HT1080 (cell line): ENCODE results near the gene C16orf95. TPM values are rescaled to one million over a fixed set of nuclear protein-coding genes. Genes with fewer than 3 reads are reported as not detected.
"Not testable (repeated sequence)": the region's sequence is repeated elsewhere in the genome, so short reads cannot be mapped to it uniquely, and the experiment has no call there.

ENCODE experiments used
- DNase-seq: peaks from one replicate; pipeline ENCODE4 v3.0.0-alpha.2; 2015; ENCODE audit warnings: low read depth
- total RNA-seq: library from RNA; depleted of rRNA; stranded (reverse); fragments of >200 nt; shearing (Covaris generic); gene quantifications from 2 replicates; pipeline ENCODE4 v1.2.3, GENCODE V29; 2014

C16orf95 gene
- total RNA-seq, 1 experiment from 2014 or later = 9.1 TPM

DNA sequence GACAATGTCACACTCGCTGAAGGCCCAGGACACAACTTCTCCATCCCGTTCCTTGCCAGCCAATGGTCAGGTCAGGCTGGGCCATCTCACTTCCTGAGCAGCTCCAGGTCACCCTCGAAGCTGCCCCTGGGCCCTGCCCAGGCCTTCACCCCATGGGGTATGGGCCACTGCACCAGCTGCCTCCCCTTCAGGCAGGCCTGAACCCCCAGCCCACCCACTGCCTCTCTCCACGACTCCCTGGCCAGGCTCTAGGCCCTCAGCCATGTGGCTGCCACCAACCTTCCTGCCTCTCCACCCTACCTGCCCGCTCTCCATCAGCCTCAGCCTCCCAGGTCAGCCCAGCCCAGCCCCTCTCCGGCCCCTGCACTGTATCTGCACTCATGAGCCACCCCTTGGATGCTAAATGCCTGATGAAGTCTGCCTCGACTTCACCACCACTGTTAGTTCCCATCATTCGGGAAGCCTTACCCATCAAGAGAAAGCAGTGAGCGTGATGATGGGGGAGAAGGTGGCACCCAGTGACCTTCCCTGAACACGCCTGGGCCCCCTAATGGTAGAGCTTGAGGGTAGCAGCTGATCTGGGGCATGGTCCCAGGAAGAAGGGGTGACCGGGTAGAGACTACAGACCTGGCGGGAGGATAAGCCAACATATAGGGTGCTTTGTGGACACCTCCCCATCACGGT, 30.9 kb upstream of the C16orf95 start:
- no peak for DNase-seq

DNA sequence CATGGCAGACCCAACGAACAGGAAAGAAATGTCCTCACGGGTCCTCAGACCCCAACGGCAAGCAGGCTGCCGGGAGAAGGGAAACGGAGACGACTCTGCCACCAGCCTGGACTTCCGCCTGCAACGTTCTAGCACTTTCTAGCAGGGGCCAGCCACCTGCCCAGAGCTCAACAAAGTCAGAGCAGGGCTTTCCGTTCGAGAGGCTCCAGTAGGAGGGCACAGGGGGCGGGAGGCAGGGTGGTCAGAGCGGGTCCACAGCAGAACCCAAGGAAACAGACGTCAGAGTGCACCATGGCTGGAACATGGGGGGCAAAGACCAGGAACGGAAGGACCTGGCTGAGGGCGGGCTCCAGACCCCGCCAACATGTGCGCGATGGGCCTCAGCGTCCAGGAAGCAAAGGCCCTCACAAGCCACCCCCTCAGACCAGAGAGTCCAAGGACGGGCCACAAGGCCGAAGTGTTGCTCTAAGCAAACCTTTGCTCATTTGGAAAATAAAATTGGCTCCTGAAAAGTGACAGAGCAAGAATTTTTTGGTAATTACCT, 29.4 kb upstream of the C16orf95 start:
- no peak for DNase-seq

DNA sequence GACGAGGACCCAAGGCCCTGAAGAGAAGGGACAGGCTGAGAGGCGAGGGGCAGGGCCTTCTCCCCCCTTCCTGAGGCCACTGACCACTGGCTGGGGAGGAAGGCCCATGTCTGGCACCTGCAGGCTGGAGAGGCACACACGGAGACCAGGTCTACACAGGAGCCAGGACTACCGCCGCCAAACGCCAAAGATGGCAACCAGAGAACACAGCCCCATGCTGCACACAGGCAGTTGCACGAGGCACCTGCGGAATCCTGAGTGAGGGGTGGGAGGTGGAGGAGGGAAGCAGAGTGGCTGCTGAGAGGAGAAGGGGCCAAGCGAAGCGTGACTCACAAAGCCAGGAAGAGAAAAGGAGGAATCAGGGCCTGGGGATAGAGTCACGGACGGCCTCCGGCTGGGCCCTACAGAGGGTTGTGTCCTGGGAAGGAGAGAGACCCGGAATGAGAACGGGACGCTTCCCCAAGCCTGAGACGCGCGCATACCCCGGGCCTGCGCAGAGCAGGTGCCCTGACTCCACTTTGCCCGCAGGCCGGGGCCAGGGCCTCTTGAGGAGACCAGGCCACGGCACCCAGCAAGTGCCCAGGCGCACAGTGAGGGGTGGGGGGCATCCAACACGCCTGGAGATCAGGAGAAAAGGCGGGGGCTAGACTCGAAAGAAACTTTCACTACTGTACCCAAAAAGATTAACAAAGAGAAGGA, 28.7 kb upstream of the C16orf95 start:
- no peak for DNase-seq

DNA sequence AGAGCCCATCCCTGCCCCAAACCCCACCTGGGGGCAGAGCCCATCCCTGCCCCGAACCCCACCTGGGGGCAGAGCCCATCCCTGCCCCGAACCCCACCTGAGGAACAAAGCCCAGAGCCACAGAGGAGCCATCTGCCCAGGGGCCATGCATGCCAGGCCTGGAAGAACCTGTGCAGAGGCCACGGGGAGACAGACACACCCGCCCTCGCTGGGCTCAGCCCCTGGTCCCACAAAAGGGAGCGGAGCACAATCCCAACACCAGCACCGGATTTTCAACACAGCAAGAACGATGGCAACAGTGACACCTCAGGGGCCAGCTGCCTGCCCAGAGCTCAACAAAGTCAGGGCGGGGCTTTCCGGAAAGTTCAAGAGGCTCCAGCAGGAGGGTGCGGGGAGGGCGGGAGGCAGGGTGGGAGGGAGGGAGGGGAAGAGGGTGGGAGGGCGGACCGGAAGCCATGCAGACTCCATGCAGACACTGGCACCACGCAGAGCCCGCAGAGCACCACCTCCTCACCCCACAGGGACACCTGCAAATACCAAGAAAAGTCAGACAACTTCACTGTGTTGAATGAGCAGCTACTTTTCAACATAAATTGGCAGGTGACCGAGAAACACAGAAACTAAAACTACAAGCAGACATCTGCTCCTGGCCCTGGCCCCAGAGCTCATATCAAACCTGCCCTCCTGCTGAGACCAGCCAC, 27.9 kb upstream of the C16orf95 start:
- DNase-seq = no peak

DNA sequence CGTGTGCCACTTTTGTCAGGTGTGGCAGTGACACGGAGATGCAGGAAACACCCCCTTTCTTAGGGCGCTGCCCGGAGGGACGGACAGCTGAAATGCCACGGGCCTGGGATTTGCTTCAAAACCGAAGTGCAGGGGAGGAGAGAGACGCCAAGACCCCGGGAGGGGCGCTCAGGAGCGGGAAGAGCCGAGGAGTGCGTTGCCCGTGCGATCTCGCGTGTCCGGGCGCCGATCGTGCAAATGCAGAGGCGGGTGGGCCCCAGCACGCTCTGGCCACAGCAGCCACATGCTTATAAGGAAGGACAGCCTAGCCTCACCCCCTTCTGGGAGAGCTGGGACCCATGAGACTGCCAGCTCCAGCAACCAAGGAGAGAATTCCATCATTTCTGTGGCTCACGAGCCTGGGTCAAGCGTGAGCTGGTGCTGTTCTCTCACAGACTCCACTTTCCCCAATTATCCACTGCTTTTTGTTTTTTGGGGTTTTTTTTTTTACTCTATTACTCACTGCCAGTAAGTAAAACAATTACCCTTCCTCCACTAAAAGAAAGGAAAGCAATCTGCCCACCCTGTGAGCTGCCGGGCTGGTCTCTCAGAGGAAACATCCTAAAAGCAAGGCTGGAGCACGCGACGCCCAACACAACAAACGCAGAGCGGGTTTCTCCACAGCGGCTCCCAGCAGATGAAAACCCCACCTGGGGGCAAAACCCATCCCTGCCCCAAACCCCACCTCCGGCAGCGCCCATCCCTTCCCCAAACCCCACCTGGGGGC, 27.2 kb upstream of the C16orf95 start:
- DNase-seq = no peak

DNA sequence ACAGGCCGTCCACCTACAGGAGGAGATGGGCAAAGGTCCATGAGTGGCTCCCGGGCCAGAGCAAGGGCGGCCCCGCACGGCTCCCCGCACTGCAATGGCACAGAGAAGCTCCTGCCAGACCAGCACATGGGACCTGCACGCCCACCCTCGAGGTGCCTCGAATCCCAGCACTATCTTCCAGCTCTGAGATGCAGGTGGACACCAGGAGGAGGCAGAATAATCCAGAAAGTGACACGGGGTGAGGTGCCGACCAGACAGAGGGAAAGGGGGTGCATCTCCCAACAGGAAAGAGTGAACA, 26.5 kb upstream of the C16orf95 start:
- no peak for DNase-seq

DNA sequence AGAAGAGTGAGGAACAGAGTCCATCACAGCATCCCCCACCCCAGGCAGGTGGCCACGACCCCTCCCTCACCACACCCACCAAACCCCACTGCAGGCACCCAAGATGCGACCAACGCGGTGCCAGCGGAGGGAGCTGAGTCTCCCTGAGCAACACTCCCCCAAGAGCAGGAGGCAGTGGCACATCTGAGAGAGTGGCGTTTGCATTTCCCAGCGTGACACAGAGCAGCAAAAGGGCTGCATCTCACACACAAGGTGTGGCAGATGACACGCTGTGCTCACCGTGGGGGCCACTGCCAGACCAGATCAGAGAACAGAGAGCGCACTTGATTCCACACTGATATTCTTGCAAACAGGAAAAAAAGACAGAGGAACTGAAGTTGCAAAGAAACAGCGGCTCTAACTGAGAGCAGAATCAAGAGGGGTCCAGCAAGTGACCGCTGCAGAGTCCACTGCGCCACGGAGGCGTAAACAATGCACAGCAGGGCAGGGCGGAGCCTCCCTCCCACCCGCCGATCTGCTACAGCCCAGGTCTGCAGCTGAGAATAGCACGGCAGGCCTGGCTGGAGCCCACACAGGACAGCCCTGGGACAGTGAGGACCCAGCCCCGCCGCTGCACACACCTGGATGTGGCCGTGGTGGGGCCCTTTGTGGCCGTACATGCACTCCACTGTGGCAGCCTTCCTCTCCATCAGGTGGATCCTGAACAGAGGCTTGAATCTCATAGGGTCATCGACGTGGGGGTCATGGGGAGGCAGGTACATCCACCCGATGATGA, 26.0 kb upstream of the C16orf95 start:
- DNase-seq = no peak

DNA sequence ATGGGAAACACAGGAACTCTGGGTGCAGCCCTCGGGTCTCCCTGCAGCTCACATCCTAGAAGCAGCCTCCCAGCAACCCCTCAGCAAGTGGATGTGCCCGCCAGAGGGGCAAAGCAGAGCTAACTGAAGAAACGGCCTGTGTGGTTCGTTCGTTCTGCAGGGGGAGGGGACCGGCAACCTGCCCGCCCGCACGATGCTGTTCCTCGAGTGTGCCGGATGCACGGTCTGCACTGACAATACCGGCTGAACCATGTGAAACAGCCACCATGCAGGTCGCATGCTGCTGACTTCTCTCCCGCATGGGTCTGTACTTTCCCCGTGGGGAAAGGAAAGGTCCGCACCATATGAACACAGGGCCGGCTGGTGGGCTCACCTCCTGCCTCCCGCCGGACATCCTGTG, 25.3 kb upstream of the C16orf95 start:
- DNase-seq = no peak

DNA sequence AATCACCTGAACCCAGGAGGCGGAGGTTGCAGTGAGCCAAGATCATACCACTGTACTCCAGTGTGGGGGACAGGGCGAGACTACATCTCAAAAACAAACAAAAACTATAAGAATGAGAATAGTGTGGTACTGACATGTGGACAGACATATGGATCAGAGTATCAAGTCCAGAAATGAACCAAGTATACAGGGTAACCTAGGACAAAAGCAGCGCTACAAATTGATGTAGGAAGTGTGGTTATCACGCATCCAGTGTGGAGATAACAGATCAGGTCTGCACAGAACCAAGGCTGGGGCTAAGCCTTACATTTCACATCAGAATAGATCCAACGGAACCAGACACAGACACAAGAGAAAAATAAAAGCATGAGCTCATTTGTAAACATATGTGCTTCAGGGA, 23.0 kb upstream of the C16orf95 start:
- DNase-seq = no peak

DNA sequence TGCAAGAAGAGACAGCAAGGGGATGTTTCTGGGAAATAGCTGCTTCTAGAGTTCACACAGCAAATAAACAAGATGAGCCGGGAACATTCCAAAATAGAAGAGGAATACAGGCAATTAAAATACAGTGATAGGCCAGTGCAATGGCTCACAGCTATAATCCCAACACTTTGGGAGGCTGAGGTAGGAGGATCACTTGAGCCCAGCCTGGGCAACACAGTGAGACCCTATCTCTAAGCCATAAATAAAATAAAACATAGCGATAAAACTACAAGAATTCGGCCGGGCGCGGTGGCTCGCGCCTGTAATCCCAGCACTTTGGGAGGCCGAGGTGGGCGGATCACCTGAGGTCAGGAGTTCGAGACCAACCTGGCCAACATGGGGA, 22.5 kb upstream of the C16orf95 start:
- DNase-seq = not testable (repeated sequence)

DNA sequence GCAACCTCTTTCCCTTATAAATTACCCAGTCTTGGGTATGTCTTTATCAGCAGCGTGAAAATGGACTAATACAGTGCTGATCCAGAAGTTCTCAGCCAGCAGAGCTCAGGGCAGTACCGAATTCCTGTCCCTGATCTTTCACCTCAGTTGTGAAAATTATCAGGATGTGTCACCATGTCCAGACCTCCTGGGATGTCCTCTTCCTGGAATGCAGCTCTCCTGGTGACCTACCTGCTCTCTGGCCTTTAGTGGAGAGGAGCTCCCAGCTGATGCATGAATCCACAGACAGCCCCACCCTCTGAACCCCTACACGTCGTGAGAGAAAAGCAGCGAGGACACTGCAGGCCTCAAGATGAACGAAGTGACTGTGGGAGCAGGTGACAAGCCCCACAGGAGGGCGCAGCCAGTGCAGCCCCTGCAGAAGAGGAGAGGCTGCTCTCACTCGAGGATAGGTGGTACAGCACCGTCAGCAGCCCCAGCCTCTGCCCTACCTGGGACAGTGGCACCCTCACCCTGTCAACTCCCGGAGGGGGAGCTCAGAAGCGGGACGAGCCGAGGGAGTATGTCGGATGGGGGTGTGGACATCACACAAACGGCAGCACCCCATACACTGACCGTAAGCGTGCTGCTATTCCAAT, 22.0 kb upstream of the C16orf95 start:
- no peak for DNase-seq

DNA sequence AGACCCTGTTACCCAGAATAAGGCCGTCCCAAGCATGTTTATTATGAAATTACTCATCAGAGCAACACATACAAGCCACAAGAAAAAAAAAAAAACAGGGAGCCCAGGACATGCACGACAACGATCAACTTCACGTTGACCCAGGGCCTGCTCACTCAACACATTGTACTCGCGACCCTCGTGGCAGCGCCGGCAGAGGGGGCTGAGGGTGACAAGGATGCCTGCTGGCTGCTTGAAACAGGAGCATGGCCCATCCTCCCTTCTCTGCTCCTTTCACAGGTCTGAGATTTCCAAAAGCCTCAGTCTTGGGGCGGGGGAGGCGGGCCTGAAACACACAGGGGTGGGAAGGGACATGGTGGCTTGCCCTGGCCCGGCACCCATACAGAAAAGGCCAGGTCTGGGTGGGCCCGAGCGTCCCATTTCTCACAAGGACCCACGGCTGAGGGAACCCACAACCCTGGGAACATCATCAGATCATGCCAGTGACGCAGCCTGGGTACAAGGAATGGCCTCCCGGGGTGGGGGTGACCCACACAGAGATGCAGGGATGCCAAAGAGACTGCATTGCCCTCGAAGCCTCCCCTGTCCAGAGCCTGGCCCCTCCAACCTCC, 21.1 kb upstream of the C16orf95 start:
- no peak for DNase-seq

DNA sequence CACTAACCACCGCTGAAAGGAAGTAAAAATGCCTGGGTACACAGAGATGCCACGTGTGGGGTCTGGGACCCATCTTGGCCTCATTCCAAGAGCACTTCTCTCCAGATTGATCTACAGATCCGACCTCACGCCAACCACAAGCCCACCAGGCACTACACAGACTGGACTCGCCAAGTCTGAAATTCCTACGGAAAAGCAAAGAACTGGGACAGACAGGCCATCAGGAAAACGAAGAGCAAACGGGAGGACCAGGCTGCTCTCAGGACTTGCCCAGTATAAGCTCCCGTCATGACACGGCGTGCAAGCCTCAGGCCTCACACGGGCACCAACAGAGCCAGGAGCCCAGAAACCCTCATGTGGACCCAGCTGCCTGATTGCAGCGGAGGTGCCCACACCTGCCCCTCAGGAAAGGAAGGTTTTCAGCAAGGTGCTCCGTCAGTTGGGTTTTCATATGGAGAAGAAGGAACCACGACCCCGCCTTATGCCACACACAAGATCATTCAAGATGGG, 20.1 kb upstream of the C16orf95 start:
- DNase-seq = no peak

DNA sequence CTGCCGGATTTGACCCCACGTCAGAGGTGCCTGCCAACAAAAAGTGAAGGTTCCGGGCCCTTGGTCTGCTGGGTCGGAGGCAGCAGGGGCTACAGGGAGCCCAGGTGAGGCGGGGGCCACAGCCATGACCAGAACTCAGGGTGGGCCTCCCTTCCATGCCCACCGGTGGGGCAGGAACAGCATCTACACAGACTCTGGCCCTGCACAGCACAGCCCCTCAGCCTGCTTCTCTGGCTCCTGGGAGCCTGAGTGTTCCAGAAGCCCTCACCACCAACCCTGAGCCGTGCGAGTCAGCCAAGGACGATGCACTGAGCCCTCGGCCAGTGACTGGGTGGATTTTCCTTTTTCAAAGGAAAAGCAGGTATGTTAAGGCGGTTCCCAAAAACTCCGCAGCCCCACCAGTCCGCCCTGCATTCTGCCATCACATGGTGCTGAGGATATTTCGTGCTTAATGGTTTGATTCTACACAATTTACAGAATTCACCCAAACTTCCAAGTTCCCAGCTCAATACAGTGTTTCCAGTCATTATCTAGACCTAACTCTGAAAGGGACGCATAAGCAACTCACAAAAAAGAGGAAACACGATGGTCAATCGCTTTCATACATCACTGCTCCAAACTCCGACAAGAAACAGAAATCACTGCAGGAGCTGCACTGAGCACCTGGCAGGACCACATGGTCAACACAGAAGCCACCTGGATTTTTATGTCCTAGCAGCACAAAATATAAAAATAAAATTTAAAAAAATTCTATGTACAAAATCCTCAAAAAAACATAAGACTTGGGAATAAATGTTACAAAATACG, 19.4 kb upstream of the C16orf95 start:
- no peak for DNase-seq

DNA sequence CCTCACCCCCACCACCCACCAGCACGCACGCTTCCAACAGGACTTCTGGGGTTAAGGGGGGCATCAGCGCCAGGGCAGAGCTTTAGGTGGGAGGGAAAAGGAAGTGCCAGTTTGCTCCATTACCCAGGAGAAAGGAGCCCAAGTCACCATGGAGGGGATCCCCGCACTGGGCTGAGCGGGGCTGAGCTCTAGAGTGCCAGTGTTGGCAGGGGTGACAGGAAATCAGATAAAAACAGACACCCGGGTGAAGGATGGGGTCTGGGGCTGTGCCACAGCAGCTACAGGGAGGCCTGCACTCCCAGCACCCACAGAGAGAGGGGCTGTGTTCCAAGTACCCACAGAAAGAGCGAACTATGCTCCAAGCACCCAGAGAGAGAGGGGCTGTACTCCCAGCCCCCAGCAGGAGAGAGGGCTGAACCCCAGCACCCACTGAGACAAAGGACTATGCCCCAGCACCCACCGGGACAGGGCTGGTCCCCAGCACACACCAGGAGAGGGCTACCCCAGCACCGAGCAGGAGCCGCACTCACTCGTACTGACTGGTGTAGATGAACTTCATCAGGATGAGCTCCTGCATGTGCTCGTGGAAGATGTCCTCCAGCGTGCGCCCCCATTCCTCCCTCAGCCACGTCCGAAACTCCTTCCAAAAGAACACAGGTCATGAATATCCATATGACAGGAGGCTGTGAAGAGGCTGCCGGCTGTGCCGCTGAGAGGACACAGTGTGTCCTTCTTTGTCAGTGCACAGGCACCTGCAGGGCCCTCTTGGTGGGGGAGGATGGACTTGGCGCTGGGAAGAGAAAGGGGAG, 18.6 kb upstream of the C16orf95 start:
- DNase-seq = no peak

DNA sequence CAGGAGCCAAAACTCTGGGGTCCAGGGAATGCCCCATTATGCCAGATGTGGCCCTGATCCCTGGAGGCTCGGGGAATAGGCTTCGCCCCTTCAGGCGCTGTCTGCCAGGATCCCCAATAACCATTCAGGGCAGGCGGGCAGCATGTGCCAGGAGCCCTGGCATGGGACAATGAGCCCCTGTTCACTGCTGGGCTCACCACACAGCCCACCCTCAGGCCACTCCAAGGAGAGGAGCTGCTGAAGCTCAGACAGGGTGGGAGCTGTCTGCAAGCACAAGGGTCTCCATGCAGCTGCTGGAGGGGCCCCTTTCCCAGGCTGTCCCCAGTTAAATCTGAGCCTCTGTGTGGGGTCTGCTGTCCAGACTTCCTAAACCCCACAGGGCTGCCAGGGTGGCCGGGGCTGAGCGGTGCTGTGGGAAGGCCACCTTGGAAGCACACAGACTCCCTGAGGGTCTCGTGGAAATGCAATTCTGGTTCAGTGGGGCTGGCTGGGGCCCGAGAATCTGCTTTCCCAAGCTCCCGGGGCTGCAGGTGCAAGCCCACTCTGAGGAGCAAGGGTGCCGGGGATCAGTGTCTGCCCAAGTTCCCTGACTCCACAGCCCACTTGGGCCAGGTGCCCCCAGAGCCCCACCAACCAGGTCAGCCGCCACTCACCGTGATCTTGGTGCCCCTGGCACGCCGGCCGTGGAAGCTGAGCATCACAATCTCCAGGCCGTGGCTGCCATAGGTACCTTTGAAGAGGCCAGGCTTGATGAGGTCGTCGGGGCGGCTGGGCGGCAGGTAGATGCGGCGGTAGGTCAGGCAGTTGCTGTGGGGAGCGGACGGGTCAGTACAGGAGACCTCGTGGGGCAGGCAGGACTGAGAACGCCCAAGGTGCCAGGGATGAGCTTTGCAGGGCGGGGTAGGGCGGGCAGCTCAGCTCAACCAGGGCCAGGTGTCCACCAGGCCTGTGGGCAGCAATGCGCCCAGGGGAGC, 17.7 kb upstream of the C16orf95 start:
- no peak for DNase-seq
